Activated CD8-positive, alpha-beta memory T cell treated with anti-CD3 and anti-CD28 coated beads, Interleukin-2, amount 50 U/mL, for 1 hour (primary cell): ENCODE data around the gene COL13A1.

ENCODE experiments used
- DNase-seq: peaks from one replicate; pipeline ENCODE4 v3.0.0-alpha.2; 2020; ENCODE audit errors: extremely low read depth

Gene COL13A1

GRCh38 chr10:69885379-69886013 lies 83.8 kb downstream of the COL13A1 start:
- no peak for DNase-seq

GRCh38 chr10:69888882-69889584 lies 87.3 kb downstream of the COL13A1 start:
- no peak for DNase-seq

- DNase-seq = no peak
Observed at GRCh38 chr10:69890065-69890847, 88.5 kb downstream of the COL13A1 start.

GRCh38 chr10:69891057-69891617 lies 89.4 kb downstream of the COL13A1 start:
- no peak for DNase-seq

GRCh38 chr10:69892406-69892805 lies 90.7 kb downstream of the COL13A1 start:
- no peak for DNase-seq

GRCh38 chr10:69892816-69893215 lies 91.1 kb downstream of the COL13A1 start:
- no peak for DNase-seq

- DNase-seq = no peak
Observed at GRCh38 chr10:69893271-69893900, 91.7 kb downstream of the COL13A1 start.

GRCh38 chr10:69894156-69894555 lies 92.5 kb downstream of the COL13A1 start:
- no peak for DNase-seq

- DNase-seq = no peak
Observed at GRCh38 chr10:69895759-69896158, 94.1 kb downstream of the COL13A1 start.

- DNase-seq = no peak
Observed at GRCh38 chr10:69896606-69897231, 95.0 kb downstream of the COL13A1 start.

GRCh38 chr10:69897432-69897831 lies 95.7 kb downstream of the COL13A1 start:
- DNase-seq = no peak

- DNase-seq = no peak
Observed at GRCh38 chr10:69897999-69898398, 96.3 kb downstream of the COL13A1 start.

GRCh38 chr10:69898524-69898923 lies 96.8 kb downstream of the COL13A1 start:
- no peak for DNase-seq

GRCh38 chr10:69898941-69899340 lies 97.2 kb downstream of the COL13A1 start:
- DNase-seq = no peak

GRCh38 chr10:69899727-69900595 lies 98.3 kb downstream of the COL13A1 start:
- no peak for DNase-seq

GRCh38 chr10:69901022-69901421 lies 99.3 kb downstream of the COL13A1 start:
- no peak for DNase-seq

- DNase-seq = no peak
Observed at GRCh38 chr10:69901628-69902505, 100.2 kb downstream of the COL13A1 start.

GRCh38 chr10:69902835-69903535 lies 101.3 kb downstream of the COL13A1 start:
- no peak for DNase-seq

- DNase-seq = no peak
Observed at GRCh38 chr10:69904533-69904932, 102.8 kb downstream of the COL13A1 start.
